Peyer's patch (tissue), 4 donors: ENCODE measurements around the gene ING1. TPM values are rescaled to one million over a fixed set of nuclear protein-coding genes. Genes with fewer than 3 reads are reported as not detected.

Experiments used
- DNase-seq, 3 donors: peaks; one replicate each; pipeline ENCODE4 v3.0.0-alpha.2; 2017 to 2019
- H3K27ac ChIP-seq, 4 donors: fragments of 200-600 bp; sonication (generic); one replicate each; pipeline ENCODE4 v1.5.1; 2016 to 2019
- H3K27me3 ChIP-seq, 2 donors: fragments of 200-600 bp; sonication (generic); one replicate each; pipeline ENCODE4 v1.5.1; 2019
- H3K36me3 ChIP-seq, 3 donors: fragments of 200-600 bp; sonication (generic); one replicate each; pipeline ENCODE4 v1.5.1; 2016 to 2019
- H3K4me1 ChIP-seq, 4 donors: fragments of 200-600 bp; sonication (generic); one replicate each; pipeline ENCODE4 v1.5.1; 2016 to 2019
- H3K4me3 ChIP-seq, 4 donors: fragments of 200-600 bp; sonication (generic); 1 replicate in 3 of 4; 2 replicates in 1 of 4; pipeline ENCODE4 v1.5.1; 2016 to 2019; ENCODE audit warnings: mild to moderate bottlenecking in 1 of 4
- H3K9me3 ChIP-seq, 4 donors: fragments of 200-600 bp; sonication (generic); one replicate each; pipeline ENCODE4 v1.5.1; 2016 to 2019; ENCODE audit warnings: mild to moderate bottlenecking in 1 of 4
- POLR2A ChIP-seq, 2 donors: fragments of 450-650 bp; IDR thresholded peaks; one replicate each; pipeline ENCODE4 v1.5.1; 2017; ENCODE audit warnings: antibody characterized with exemption in 2 of 2, mild to moderate bottlenecking in 2 of 2, moderate library complexity in 2 of 2
- total RNA-seq, 4 donors: library from RNA; depleted of rRNA; stranded (reverse); fragments of >200 nt; gene quantifications; one replicate each; pipeline ENCODE4 v1.1.0, GENCODE V29; 2016
- TF ChIP-seq, protein P1 (sequence below), 6 experiments: fragments of 450-650 bp in 4 of 6; fragments of 200-600 bp in 2 of 6; sonication (generic) in 1 of 6; IDR thresholded peaks; one replicate each; pipeline ENCODE4 v1.5.1; 2017 to 2019; ENCODE audit warnings: antibody characterized with exemption in 6 of 6, mild to moderate bottlenecking in 3 of 6, moderate library complexity in 1 of 6

ING1 gene
- total RNA-seq, 4 donors from 2014 or later = 7.4 to 40.4 (median 21.7) TPM

DNA sequence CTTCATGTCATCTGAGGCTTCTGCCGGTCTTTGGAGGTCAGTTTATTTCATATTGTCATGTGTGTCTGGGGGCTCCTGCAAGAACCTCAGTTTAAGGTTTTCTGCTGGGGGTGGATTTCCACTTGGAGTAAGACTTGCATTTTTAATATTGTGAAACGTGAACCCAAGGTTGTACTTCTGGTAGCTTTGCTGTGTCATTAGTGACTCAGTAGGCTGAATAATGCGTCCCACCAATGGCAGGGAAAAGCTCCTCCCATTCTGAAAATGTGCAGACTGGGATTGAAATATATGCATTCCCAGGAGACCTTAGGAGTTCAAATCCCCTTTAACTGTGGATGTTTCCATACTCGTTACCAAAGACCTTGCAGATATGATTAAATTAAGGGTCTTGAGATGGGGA lies 46.2 kb downstream of the ING1 start:
- Histone ChIP-seq H3K4me1 (no peaks in the 10 kb centered on the region), H3K36me3 (no peaks in the 10 kb centered on the region), H3K4me3 (no peak overlapping the region), H3K9me3 (no peaks in the 10 kb centered on the region), H3K27me3 (no peaks in the 10 kb centered on the region), H3K27ac (no peak overlapping the region)
- no peak for DNase-seq
- TF ChIP-seq POLR2A (IDR thresholded peaks at IDR 0.05) = no peak
- TF ChIP-seq, protein P1, sequence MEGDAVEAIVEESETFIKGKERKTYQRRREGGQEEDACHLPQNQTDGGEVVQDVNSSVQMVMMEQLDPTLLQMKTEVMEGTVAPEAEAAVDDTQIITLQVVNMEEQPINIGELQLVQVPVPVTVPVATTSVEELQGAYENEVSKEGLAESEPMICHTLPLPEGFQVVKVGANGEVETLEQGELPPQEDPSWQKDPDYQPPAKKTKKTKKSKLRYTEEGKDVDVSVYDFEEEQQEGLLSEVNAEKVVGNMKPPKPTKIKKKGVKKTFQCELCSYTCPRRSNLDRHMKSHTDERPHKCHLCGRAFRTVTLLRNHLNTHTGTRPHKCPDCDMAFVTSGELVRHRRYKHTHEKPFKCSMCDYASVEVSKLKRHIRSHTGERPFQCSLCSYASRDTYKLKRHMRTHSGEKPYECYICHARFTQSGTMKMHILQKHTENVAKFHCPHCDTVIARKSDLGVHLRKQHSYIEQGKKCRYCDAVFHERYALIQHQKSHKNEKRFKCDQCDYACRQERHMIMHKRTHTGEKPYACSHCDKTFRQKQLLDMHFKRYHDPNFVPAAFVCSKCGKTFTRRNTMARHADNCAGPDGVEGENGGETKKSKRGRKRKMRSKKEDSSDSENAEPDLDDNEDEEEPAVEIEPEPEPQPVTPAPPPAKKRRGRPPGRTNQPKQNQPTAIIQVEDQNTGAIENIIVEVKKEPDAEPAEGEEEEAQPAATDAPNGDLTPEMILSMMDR (IDR thresholded peaks at IDR 0.05) = no peak

DNA sequence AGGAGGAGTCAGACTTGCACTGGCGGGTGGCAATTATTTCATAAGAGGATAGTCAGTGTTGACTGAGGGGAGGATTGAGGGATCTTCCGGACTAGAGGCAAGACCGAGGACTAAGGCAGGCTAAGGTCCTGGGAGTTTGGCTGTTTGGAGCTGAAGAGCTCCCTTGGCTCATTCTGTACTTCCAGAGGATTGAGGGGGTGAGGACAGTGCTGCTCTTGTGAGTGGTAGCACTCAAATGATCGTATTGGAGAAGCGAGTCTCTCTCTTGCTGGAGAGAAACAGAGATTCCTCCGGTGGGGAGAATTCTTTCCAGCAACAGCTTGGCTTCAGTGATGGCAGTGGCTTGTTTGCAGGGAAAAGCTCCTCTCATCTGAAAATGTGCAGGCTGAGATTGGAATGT lies 47.1 kb downstream of the ING1 start:
- H3K9me3 ChIP-seq = no peaks in the 10 kb centered on the region
- no peak overlapping the region for H3K4me3 ChIP-seq
- H3K36me3 ChIP-seq = no peaks in the 10 kb centered on the region
- no peak for DNase-seq
- TF ChIP-seq, protein P1 (IDR thresholded peaks at IDR 0.05) = no peak
- no peak overlapping the region for H3K27ac ChIP-seq
- no peaks in the 10 kb centered on the region for H3K4me1 ChIP-seq
- H3K27me3 ChIP-seq = no peaks in the 10 kb centered on the region

GRCh38 chr13:110766671-110767430 lies 53.4 kb downstream of the ING1 start:
- DNase-seq = no peak
- Histone ChIP-seq H3K4me1 (no peaks in the 10 kb centered on the region), H3K27ac (no peak overlapping the region), H3K27me3 (no peaks in the 10 kb centered on the region), H3K4me3 (no peak overlapping the region), H3K36me3 (no peaks in the 10 kb centered on the region), H3K9me3 (no peaks in the 10 kb centered on the region)
- TF ChIP-seq POLR2A (IDR thresholded peaks at IDR 0.05) = no peak
- TF ChIP-seq, protein P1 (IDR thresholded peaks at IDR 0.05) = no peak

DNA sequence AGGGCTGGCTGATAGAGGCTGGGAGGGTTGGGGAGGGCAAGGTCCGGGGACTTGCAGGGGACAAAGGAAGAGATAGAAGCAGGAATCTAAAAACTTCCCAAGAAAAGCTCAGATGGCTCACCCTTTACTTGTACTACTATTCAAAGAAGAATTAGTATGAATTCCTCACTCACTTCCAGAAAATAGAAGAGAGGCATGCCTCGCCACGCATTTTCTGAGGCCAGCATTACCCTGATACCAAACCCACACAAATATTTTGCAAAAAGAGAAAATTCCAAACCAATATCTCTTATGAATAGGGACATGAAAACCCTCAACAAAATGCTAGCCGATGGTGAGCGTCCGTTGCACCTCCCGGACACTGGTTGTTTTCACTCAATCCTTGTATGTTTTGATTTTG lies 54.0 kb downstream of the ING1 start:
- Histone ChIP-seq H3K4me1 (no peaks in the 10 kb centered on the region), H3K9me3 (no peaks in the 10 kb centered on the region), H3K4me3 (no peak overlapping the region), H3K36me3 (no peaks in the 10 kb centered on the region), H3K27me3 (no peaks in the 10 kb centered on the region), H3K27ac (no peak overlapping the region)
- no peak for DNase-seq
- no peak for TF ChIP-seq POLR2A (IDR thresholded peaks at IDR 0.05)
- TF ChIP-seq, protein P1 (IDR thresholded peaks at IDR 0.05) = no peak

- no peaks in the 10 kb centered on the region for H3K27me3 ChIP-seq
- DNase-seq = no peak
- no peaks in the 10 kb centered on the region for H3K36me3 ChIP-seq
- H3K9me3 ChIP-seq = no peaks in the 10 kb centered on the region
- H3K4me3 ChIP-seq = no peak overlapping the region
- no peaks in the 10 kb centered on the region for H3K4me1 ChIP-seq
- no peak overlapping the region for H3K27ac ChIP-seq
- no peak for TF ChIP-seq POLR2A (IDR thresholded peaks at IDR 0.05)
- TF ChIP-seq, protein P1 (IDR thresholded peaks at IDR 0.05) = no peak
These were observed 55.6 kb downstream of the ING1 start for GRCh38 chr13:110769097-110769496.
